ENCODE results near the gene CDK5R1.

CDK5R1 gene

GRCh38 chr17:32471652-32472051 lies 15.1 kb upstream of the CDK5R1 start:
- DNase-seq, result no peak

- DNase-seq, result no peak
Observed at GRCh38 chr17:32475258-32475657, 11.5 kb upstream of the CDK5R1 start.

- no peak for DNase-seq
Observed at GRCh38 chr17:32477220-32477619, 9.6 kb upstream of the CDK5R1 start.

GRCh38 chr17:32479074-32479617 lies 7.6 kb upstream of the CDK5R1 start:
- DNase-seq, result no peak

GRCh38 chr17:32481193-32481592 lies 5.6 kb upstream of the CDK5R1 start:
- DNase-seq, result no peak

GRCh38 chr17:32482568-32483320 lies 4.0 kb upstream of the CDK5R1 start:
- DNase-seq, result no peak

- DNase-seq, result peak; percentile 84 to 97
Observed at GRCh38 chr17:32483451-32484019, 3.3 kb upstream of the CDK5R1 start.

- DNase-seq, result no peak
Observed at GRCh38 chr17:32484041-32484461, 2.7 kb upstream of the CDK5R1 start.

- DNase-seq, result no peak
Observed at GRCh38 chr17:32484628-32485027, 2.2 kb upstream of the CDK5R1 start.

GRCh38 chr17:32485261-32486110 lies 1.3 kb upstream of the CDK5R1 start:
- DNase-seq, result no peak

GRCh38 chr17:32486111-32486700 lies 587 bp upstream of the CDK5R1 start:
- peak; percentile 82 to 88 for DNase-seq

GRCh38 chr17:32487473-32488176 lies 832 bp downstream of the CDK5R1 start:
- DNase-seq, result no peak

- no peak for DNase-seq
Observed at GRCh38 chr17:32488177-32488542, 1.4 kb downstream of the CDK5R1 start.

GRCh38 chr17:32488604-32489180 lies 1.9 kb downstream of the CDK5R1 start:
- no peak for DNase-seq

- DNase-seq, result no peak
Observed at GRCh38 chr17:32489320-32490100, 2.7 kb downstream of the CDK5R1 start.

GRCh38 chr17:32490101-32490482 lies 3.3 kb downstream of the CDK5R1 start:
- DNase-seq, result no peak

- DNase-seq, result no peak
Observed at GRCh38 chr17:32491371-32492263, 4.8 kb downstream of the CDK5R1 start.

- no peak for DNase-seq
Observed at GRCh38 chr17:32492264-32492589, 5.4 kb downstream of the CDK5R1 start.

- no peak for DNase-seq
Observed at GRCh38 chr17:32492648-32493289, 6.0 kb downstream of the CDK5R1 start.

GRCh38 chr17:32493571-32493970 lies 6.8 kb downstream of the CDK5R1 start:
- no peak for DNase-seq

Measured in hippocampal formation (tissue), 2 donors.